HL-60 (cell line): ENCODE data around the gene ENPEP.

Experiments used
- DNase-seq, 2 experiments: peaks; one replicate each; pipeline ENCODE4 v3.0.0-alpha.2; 2010 to 2020; ENCODE audit warnings: low read depth in 1 of 2, low spot score in 1 of 2
- H3K27ac ChIP-seq: fragments of 250-450 bp; sonication (Bioruptor Pico); replicated peaks from 2 replicates; pipeline ENCODE4 v1.5.1; 2020; ENCODE audit warnings: mild to moderate bottlenecking, moderate library complexity
- H3K27me3 ChIP-seq: fragments of 250-450 bp; sonication (Bioruptor Pico); 2 replicates; pipeline ENCODE4 v1.5.1; 2021; ENCODE audit warnings: mild to moderate bottlenecking, moderate library complexity; ENCODE audit not compliant: insufficient read depth, poor library complexity, severe bottlenecking
- H3K4me3 ChIP-seq: replicated peaks from 2 replicates; pipeline ENCODE4 v1.5.1; 2011; ENCODE audit warnings: mild to moderate bottlenecking, control low read depth, low read length; ENCODE audit not compliant: insufficient read depth
- GABPA ChIP-seq: IDR thresholded peaks from 2 replicates; pipeline ENCODE4 v1.6.1; 2012; ENCODE audit warnings: low read depth
- POLR2AphosphoS5 ChIP-seq: IDR thresholded peaks from 2 replicates; pipeline ENCODE4 v1.6.1; 2012; ENCODE audit warnings: low read depth
- SPI1 ChIP-seq: IDR thresholded peaks from 2 replicates; pipeline ENCODE4 v1.6.1; 2012; ENCODE audit warnings: low read depth, mild to moderate bottlenecking, borderline replicate concordance
- TF ChIP-seq, protein P1 (sequence below): IDR thresholded peaks from one replicate; pipeline ENCODE4 v1.5.1; 2011; ENCODE audit warnings: low read length, control low read depth, inconsistent platforms; ENCODE audit not compliant: insufficient read depth
- TF ChIP-seq, protein P2 (sequence below): IDR thresholded peaks from 2 replicates; pipeline ENCODE4 v1.6.1; 2012; ENCODE audit warnings: low read depth; ENCODE audit not compliant: insufficient replicate concordance

ENPEP gene

DNA sequence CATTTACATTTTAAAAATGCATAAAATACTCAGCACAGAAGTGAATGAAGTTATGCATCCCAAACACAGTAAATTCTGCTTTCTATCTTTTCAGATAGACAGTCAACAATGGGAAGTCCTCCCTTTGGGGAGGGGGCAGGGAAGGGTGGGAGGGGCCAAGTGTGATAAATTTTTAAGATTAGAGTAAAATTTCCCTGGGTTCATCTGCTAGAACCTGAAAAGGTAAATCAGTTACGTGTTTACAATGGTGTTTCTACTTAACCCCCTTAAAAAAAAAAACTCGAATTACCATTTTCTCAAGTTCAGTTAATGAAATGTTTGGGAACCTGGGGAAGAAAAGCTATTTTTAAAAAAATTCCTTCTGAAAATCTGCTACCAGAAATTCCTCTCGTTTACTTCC lies 137.8 kb downstream of the ENPEP start:
- TF ChIP-seq, protein P1, sequence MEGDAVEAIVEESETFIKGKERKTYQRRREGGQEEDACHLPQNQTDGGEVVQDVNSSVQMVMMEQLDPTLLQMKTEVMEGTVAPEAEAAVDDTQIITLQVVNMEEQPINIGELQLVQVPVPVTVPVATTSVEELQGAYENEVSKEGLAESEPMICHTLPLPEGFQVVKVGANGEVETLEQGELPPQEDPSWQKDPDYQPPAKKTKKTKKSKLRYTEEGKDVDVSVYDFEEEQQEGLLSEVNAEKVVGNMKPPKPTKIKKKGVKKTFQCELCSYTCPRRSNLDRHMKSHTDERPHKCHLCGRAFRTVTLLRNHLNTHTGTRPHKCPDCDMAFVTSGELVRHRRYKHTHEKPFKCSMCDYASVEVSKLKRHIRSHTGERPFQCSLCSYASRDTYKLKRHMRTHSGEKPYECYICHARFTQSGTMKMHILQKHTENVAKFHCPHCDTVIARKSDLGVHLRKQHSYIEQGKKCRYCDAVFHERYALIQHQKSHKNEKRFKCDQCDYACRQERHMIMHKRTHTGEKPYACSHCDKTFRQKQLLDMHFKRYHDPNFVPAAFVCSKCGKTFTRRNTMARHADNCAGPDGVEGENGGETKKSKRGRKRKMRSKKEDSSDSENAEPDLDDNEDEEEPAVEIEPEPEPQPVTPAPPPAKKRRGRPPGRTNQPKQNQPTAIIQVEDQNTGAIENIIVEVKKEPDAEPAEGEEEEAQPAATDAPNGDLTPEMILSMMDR, result no peak
- TF ChIP-seq POLR2AphosphoS5 (no peak), GABPA (no peak)
- DNase-seq, result no peak
- H3K27ac ChIP-seq, result no peak overlapping the region
- H3K4me3 ChIP-seq, result no peak overlapping the region
- peaks cover 69% of the 10 kb centered on the region for H3K27me3 ChIP-seq

DNA sequence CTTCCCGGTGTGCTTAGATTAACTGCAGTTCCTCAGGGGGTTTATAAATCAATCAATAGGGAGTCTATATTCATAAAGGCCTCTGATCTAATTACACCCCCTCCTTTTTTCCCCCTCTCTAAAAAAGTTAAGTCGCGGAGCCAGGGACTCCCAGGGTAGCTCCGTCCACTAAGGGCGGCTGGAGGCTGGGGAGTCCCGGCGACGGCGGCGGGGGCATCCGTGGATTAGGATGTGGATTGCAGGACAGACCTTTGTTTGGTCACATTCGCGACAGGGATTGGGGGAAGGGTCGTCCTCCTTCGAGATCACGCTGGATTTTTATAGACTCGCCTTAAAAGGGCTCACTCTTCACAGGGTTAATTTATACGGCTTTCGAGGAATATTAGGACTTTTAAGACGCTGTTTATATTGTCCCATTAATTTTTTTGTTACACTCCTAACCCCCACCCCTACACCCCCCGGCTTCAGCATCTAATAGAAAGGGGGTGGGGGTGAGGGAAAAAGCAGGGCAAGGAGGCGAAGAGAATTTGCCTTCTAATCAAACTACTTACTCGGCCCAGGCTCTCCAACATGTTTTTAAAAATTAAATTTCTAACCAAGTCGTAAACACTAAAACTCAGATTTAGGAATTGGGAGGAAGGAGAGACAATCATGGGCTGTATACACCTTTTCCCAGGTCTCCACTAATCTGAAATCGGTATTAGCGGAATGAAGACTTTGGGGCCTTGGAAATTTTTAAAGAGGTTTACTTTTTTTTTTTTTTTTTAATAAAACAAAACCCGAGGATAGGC lies 138.4 kb downstream of the ENPEP start:
- no peak for DNase-seq
- Histone ChIP-seq H3K4me3 (no peak overlapping the region), H3K27ac (no peak overlapping the region), H3K27me3 (peaks cover 75% of the 10 kb centered on the region)
- TF ChIP-seq GABPA (no peak), SPI1 (no peak), POLR2AphosphoS5 (no peak)
- TF ChIP-seq, protein P2, sequence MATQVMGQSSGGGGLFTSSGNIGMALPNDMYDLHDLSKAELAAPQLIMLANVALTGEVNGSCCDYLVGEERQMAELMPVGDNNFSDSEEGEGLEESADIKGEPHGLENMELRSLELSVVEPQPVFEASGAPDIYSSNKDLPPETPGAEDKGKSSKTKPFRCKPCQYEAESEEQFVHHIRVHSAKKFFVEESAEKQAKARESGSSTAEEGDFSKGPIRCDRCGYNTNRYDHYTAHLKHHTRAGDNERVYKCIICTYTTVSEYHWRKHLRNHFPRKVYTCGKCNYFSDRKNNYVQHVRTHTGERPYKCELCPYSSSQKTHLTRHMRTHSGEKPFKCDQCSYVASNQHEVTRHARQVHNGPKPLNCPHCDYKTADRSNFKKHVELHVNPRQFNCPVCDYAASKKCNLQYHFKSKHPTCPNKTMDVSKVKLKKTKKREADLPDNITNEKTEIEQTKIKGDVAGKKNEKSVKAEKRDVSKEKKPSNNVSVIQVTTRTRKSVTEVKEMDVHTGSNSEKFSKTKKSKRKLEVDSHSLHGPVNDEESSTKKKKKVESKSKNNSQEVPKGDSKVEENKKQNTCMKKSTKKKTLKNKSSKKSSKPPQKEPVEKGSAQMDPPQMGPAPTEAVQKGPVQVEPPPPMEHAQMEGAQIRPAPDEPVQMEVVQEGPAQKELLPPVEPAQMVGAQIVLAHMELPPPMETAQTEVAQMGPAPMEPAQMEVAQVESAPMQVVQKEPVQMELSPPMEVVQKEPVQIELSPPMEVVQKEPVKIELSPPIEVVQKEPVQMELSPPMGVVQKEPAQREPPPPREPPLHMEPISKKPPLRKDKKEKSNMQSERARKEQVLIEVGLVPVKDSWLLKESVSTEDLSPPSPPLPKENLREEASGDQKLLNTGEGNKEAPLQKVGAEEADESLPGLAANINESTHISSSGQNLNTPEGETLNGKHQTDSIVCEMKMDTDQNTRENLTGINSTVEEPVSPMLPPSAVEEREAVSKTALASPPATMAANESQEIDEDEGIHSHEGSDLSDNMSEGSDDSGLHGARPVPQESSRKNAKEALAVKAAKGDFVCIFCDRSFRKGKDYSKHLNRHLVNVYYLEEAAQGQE, result no peak
- TF ChIP-seq, protein P1, result no peak
